Tibial artery (tissue), 4 donors: ENCODE data around the gene PNMA6A.
"Not testable (repeated sequence)": the region's sequence is repeated elsewhere in the genome, so short reads cannot be mapped to it uniquely, and the experiment has no call there.

ENCODE experiments used
- DNase-seq, 2 donors: peaks; one replicate each; pipeline ENCODE4 v3.0.0-alpha.2; 2019
- H3K27ac ChIP-seq, 2 donors: fragments of 200-600 bp; sonication (generic) in 1 of 2; 1 replicate in 1 of 2; 2 replicates in 1 of 2; pipeline ENCODE4 v1.5.1; 2018 to 2019; ENCODE audit warnings: mild to moderate bottlenecking in 1 of 2
- H3K27me3 ChIP-seq, 2 donors: fragments of 200-600 bp; sonication (generic) in 1 of 2; one replicate each; pipeline versions ENCODE4 v1.5.1 to v1.6.0; 2016 to 2019
- H3K36me3 ChIP-seq, 3 donors: fragments of 200-600 bp; sonication (generic) in 2 of 3; one replicate each; pipeline ENCODE4 v1.5.1; 2016 to 2019; ENCODE audit warnings: mild to moderate bottlenecking in 2 of 3
- H3K4me1 ChIP-seq, 4 donors: fragments of 200-600 bp; sonication (generic) in 2 of 4; 1 replicate in 3 of 4; 2 replicates in 1 of 4; pipeline ENCODE4 v1.5.1; 2016 to 2019
- H3K4me3 ChIP-seq, 2 donors: fragments of 200-600 bp; sonication (generic) in 1 of 2; 1 replicate in 1 of 2; 2 replicates in 1 of 2; pipeline ENCODE4 v1.5.1; 2018 to 2019; ENCODE audit warnings: mild to moderate bottlenecking in 2 of 2
- H3K9me3 ChIP-seq, 3 donors: fragments of 200-600 bp; sonication (generic) in 1 of 3; one replicate each; pipeline ENCODE4 v1.5.1; 2016 to 2019
- intact Hi-C: fragments of 100-400 bp; cut with DNase I; formaldehyde crosslinking; loops from one replicate; pipeline ENCODE4 v1.15.0; 2023; ENCODE audit warnings: low total_unique reads
- TF ChIP-seq, protein P1 (sequence below), 2 experiments: fragments of 200-600 bp in 1 of 2; fragments of 450-650 bp in 1 of 2; IDR thresholded peaks; one replicate each; pipeline ENCODE4 v1.5.1; 2017 to 2019; ENCODE audit warnings: antibody characterized with exemption in 2 of 2, mild to moderate bottlenecking in 1 of 2, moderate library complexity in 1 of 2

PNMA6A gene

DNA sequence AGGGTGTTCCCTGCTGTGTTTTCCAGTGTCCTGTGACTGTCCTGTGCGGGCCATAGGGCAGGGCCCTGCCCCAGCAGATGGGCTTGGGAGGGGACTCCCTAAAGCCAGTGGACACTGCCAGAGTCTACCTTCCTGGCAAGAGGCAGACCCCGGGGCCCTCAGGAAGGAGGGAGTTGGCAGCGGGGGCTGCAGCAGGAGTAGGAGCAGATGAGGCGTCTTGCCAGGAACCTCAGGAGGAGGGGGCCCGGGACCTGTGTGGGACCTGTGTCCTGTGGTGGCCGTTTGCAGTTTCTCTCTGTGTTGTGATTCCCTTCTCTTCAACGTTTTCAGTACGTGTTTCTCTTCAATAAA, 12.2 kb upstream of the PNMA6A start:
- Histone ChIP-seq H3K27me3 (peaks cover 0 to 35% of the 10 kb centered on the region in 2 donors), H3K4me3 (no peak overlapping the region), H3K36me3 (no peaks in the 10 kb centered on the region), H3K4me1 (peaks cover 0 to 13% (median 8%) of the 10 kb centered on the region in 4 donors), H3K27ac (no peak overlapping the region), H3K9me3 (no peaks in the 10 kb centered on the region)
- intact Hi-C loops = no loop called here
- TF ChIP-seq, protein P1, sequence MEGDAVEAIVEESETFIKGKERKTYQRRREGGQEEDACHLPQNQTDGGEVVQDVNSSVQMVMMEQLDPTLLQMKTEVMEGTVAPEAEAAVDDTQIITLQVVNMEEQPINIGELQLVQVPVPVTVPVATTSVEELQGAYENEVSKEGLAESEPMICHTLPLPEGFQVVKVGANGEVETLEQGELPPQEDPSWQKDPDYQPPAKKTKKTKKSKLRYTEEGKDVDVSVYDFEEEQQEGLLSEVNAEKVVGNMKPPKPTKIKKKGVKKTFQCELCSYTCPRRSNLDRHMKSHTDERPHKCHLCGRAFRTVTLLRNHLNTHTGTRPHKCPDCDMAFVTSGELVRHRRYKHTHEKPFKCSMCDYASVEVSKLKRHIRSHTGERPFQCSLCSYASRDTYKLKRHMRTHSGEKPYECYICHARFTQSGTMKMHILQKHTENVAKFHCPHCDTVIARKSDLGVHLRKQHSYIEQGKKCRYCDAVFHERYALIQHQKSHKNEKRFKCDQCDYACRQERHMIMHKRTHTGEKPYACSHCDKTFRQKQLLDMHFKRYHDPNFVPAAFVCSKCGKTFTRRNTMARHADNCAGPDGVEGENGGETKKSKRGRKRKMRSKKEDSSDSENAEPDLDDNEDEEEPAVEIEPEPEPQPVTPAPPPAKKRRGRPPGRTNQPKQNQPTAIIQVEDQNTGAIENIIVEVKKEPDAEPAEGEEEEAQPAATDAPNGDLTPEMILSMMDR (IDR thresholded peaks at IDR 0.05) = no peak
- no peak for DNase-seq

DNA sequence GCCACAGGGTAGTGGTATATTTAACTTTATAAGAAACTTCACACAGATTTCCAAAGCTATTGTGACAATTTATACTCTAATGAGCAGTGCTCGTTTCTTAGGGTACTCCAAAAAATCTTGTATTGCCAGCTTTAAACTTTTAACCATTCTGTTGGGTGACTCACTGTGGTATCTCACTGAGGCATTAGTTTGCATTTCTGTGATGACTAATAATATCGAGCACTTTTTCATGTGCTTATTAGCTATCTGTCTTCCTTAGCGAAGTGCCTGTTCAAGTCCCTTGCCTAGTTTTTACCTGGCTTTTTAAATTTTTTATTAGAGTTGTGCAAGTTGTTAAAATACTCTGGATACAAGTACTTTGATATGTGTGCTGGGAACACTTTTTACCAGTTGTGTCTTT, 10.5 kb upstream of the PNMA6A start:
- DNase-seq = no peak
- Histone ChIP-seq H3K4me3 (no peak overlapping the region), H3K27ac (no peak overlapping the region), H3K4me1 (peaks cover 0 to 6% (median under 1%) of the 10 kb centered on the region in 4 donors), H3K27me3 (peaks cover 0 to 25% of the 10 kb centered on the region in 2 donors), H3K9me3 (no peaks in the 10 kb centered on the region), H3K36me3 (no peaks in the 10 kb centered on the region)
- intact Hi-C loops = no loop called here
- TF ChIP-seq, protein P1 (IDR thresholded peaks at IDR 0.05) = no peak

DNA sequence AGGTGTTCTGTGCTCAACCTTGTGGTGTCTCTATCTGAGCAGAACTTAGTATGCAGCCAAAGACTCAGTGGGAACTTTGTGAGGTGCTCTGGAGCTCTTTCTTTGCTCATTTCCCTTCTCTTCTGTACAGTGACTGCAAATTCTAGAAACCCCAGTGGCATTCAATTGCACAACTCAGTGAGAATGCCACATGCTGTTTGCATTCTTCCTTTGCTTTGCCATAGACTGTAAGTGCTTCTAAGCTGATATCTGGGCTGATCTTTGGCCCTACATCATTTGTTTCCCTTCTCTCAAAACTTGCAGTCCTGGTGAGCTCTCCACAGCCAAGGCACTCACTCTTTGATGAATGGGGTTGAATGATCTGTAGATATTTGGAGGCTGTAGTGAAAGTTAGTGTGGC, 8.9 kb upstream of the PNMA6A start:
- no peak for DNase-seq
- Histone ChIP-seq H3K9me3 (no peaks in the 10 kb centered on the region), H3K27me3 (peaks cover 0 to 10% of the 10 kb centered on the region in 2 donors), H3K4me3 (no peak overlapping the region), H3K27ac (no peak overlapping the region), H3K36me3 (no peaks in the 10 kb centered on the region), H3K4me1 (no peaks in the 10 kb centered on the region)
- intact Hi-C loops = no loop called here
- TF ChIP-seq, protein P1 (IDR thresholded peaks at IDR 0.05) = no peak

DNA sequence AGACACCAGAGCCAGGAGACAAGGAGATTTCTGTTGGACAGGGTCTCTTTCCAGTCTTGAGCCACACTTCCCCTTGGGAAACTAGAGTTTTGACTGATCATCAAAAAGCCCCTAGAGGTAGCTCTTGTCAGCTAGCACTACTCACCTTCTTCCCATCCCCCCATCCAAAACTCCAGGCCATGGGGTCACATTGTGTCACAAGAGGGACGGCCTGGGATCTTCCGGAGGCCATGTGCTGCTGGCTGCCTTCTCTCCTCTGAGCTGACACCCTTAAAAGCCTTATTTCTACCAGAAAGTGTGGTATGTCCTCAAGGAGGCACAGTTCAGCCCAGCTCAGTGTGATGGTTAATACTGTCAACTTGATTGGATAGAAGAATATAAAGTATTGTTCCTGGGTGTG, 8.2 kb upstream of the PNMA6A start:
- H3K4me1 ChIP-seq = no peaks in the 10 kb centered on the region
- intact Hi-C loops = no loop called here
- DNase-seq = no peak

DNA sequence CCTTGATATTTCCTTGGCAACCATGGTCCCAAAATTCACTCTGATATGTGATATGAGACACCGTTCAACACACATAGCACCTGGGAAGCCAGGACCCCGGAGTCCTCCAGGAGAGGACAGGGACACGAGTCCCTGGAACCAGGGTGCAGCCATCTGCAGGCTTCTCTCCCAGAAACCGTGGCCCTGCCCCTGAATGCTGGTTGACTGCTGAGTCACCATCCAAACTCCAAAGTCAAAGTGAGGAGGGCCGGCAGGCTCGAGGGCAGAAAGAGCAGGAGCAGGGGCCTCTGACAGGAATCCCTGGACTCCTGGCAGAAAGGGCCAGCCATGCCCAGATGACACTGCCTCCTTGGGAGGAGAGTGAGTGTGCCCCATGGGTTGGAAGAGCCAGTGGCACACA, 6.9 kb upstream of the PNMA6A start:
- TF ChIP-seq, protein P1 (IDR thresholded peaks at IDR 0.05) = no peak
- Histone ChIP-seq H3K4me1 (no peaks in the 10 kb centered on the region), H3K36me3 (no peaks in the 10 kb centered on the region), H3K4me3 (no peak overlapping the region), H3K27ac (no peak overlapping the region), H3K27me3 (no peaks in the 10 kb centered on the region), H3K9me3 (no peaks in the 10 kb centered on the region)
- no peak for DNase-seq
- intact Hi-C loops = no loop called here

More for the DNA sequence above, 8.2 kb upstream of the PNMA6A start:
- TF ChIP-seq, protein P1 (IDR thresholded peaks at IDR 0.05) = no peak
- Histone ChIP-seq H3K27me3 (peaks cover 0 to 5% of the 10 kb centered on the region in 2 donors), H3K9me3 (no peaks in the 10 kb centered on the region), H3K36me3 (no peaks in the 10 kb centered on the region), H3K27ac (no peak overlapping the region), H3K4me3 (no peak overlapping the region)

DNA sequence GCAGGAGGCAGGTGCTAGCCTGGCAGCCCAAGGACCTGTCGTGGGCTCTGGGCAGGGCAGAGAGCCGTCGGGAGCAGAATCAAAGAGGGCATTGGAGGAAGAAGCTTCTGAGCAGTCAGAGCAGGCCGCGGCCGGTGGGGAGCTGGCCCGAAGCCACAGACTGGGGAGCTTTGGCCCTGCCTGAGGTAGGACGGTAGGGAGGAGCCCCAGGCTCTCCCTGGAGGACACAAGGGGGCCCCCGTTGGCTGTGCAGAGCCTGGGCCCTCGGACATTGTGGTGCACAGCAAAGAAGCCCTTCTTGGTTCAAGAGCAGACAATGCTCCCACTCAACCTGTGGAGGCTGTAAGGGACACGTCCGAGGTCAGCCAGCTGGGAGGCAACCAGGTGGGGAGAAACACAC, 5.9 kb upstream of the PNMA6A start:
- H3K27me3 ChIP-seq, DNase-seq, H3K27ac ChIP-seq, H3K4me1 ChIP-seq, H3K4me3 ChIP-seq, intact Hi-C loops, H3K9me3 ChIP-seq, H3K36me3 ChIP-seq: not testable (repeated sequence)

DNA sequence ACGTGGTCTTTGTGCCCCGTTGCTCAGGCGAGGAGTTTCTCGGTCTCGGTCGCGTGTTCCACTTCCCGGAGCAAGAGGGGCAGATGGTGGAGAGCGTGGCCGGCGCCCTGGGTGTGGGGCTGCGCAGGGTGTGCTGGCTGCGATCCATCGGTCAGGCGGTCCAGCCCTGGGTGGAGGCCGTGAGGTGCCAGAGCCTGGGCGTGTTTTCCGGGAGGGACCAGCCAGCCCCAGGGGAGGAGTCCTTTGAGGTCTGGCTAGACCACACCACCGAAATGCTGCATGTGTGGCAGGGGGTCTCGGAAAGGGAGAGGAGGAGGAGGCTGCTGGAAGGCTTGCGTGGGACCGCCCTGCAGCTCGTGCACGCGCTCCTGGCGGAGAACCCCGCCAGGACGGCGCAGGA, 1.1 kb downstream of the PNMA6A start:
- H3K4me1 ChIP-seq, H3K27ac ChIP-seq, H3K36me3 ChIP-seq, intact Hi-C loops, H3K4me3 ChIP-seq, H3K27me3 ChIP-seq, DNase-seq, H3K9me3 ChIP-seq: not testable (repeated sequence)
